Osteoblast (primary cell): ENCODE data around the gene SPRED2. TPM values are rescaled to one million over a fixed set of nuclear protein-coding genes. Genes with fewer than 3 reads are reported as not detected.
A peak's percentile ranks its signal among the peaks of the same experiment; 100 is the strongest.

ENCODE experiments used
- DNase-seq: peaks from one replicate; pipeline ENCODE4 v3.0.0; 2011; ENCODE audit warnings: low spot score, mixed read lengths; ENCODE audit not compliant: insufficient read length; ENCODE audit errors: missing footprints
- H2AFZ ChIP-seq: 2 replicates; pipeline ENCODE4 v1.6.0; 2011; ENCODE audit warnings: mild to moderate bottlenecking, low read length
- H3K27ac ChIP-seq: 2 replicates; pipeline ENCODE4 v1.5.1; 2011; ENCODE audit warnings: mild to moderate bottlenecking, low read depth, low read length, moderate library complexity
- H3K27me3 ChIP-seq: 2 replicates; pipeline ENCODE4 v1.6.0; 2012; ENCODE audit warnings: mild to moderate bottlenecking, control low read depth, inconsistent platforms, low read length, moderate library complexity; ENCODE audit not compliant: insufficient read depth
- H3K36me3 ChIP-seq: 2 replicates; pipeline ENCODE4 v1.5.1; 2011; ENCODE audit warnings: mild to moderate bottlenecking, low read length, control low read depth, moderate library complexity; ENCODE audit not compliant: insufficient read depth
- H3K4me1 ChIP-seq: 2 replicates; pipeline ENCODE4 v1.5.1; 2011; ENCODE audit warnings: mild to moderate bottlenecking, low read length, control low read depth, moderate library complexity; ENCODE audit not compliant: insufficient read depth
- H3K4me2 ChIP-seq: 2 replicates; pipeline ENCODE4 v1.6.0; 2011; ENCODE audit warnings: mild to moderate bottlenecking, low read length; ENCODE audit not compliant: insufficient read depth
- H3K4me3 ChIP-seq: fragments of 200-600 bp; sonication (generic); 3 replicates; pipeline ENCODE4 v1.5.1; 2012; ENCODE audit warnings: mild to moderate bottlenecking, low read length, inconsistent platforms; ENCODE audit not compliant: insufficient read depth
- H3K79me2 ChIP-seq: 2 replicates; pipeline ENCODE4 v1.6.0; 2012; ENCODE audit warnings: mild to moderate bottlenecking, low read length, control low read depth, inconsistent platforms; ENCODE audit not compliant: insufficient read depth
- H3K9me3 ChIP-seq: 2 replicates; pipeline ENCODE4 v1.5.1; 2011; ENCODE audit warnings: low read depth, low read length, control low read depth
- H4K20me1 ChIP-seq: 2 replicates; pipeline ENCODE4 v1.6.0; 2012; ENCODE audit warnings: mild to moderate bottlenecking, low read length, control low read depth; ENCODE audit not compliant: insufficient read depth
- CTCF ChIP-seq: IDR thresholded peaks from 2 replicates; pipeline ENCODE4 v1.5.1; 2011; ENCODE audit warnings: mild to moderate bottlenecking, low read depth, low read length, moderate library complexity; ENCODE audit errors: extremely low read depth
- total RNA-seq: library from RNA; depleted of rRNA; stranded (reverse); fragments of >200 nt; gene quantifications from 2 replicates; pipeline ENCODE4 v1.2.3, GENCODE V29; 2012

Gene SPRED2
- total RNA-seq, 1 donor, result 17.4 TPM

DNA sequence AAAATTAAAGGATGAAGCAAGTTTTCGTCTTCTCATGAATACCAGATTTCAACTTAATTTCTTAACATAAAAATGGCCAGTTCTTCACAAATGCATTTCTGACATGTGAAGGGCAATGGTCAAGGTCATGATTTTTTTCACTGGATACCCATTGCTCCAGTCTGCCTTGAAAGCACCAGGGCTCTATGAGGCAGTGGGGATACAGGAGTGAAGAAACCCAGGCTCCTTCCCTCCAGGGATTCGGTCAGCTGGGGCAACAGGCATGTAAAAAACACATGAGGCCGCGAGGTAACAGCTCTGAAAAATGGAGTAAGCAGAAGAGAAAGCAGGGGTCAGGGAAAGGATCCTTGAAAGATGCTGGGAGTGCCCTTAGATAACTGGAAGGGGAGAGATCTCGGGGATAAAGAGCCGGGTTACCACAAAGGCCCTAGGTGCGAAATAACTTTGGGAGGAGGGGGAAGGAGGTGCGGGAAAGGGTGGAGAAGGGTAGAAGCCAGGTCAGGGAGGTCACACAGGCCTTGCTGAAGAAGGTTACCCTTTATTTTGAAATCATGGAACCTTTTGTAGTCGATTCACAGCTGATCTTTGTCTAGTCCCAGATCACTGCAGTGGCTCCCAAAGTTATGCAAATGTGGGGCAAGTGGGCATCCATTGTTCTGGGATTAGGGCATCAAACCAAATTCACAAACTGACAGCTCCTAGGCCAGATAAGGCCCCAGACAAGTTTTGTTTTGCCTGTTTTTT is 5.2 kb upstream of the SPRED2 start:
- no peak for TF ChIP-seq CTCF
- no peaks in the 10 kb centered on the region for H3K27me3 ChIP-seq
- H3K4me2 ChIP-seq, result peak overlapping the region; percentile 89
- DNase-seq, result no peak
- peaks cover 14% of the 10 kb centered on the region for H3K4me1 ChIP-seq
- peak overlapping the region; percentile 93 for H3K27ac ChIP-seq
- no peak overlapping the region for H2AFZ ChIP-seq
- no peaks in the 10 kb centered on the region for H3K36me3 ChIP-seq
- H3K79me2 ChIP-seq, result peaks cover 6% of the 10 kb centered on the region
- H3K4me3 ChIP-seq, result no peak overlapping the region
- H3K9me3 ChIP-seq, result no peaks in the 10 kb centered on the region
- H4K20me1 ChIP-seq, result no peaks in the 10 kb centered on the region

DNA sequence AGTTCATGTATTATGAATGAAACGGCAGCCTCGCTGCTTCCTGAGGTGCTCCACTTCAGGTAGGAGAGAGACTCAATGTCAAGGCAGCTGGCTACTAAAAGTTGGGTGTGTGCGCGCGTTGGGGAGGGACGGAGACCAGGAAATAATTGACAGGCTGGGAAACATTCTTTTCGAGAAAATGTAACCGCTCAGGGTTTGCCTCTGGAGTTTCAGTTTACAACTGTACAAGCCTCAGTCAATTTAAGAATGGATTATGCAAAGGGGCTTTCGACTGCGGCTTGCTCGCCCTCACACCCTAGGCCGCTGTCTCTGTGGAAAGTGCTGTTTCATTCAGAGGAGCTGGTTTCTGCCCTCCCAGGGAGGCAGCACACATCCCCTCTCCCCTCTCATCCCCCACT is 4.4 kb upstream of the SPRED2 start:
- no peak for DNase-seq
- Histone ChIP-seq H2AFZ (peak overlapping the region; percentile 91), H3K27ac (peak overlapping the region; percentile 93), H3K4me3 (peak overlapping the region; percentile 79), H3K36me3 (no peaks in the 10 kb centered on the region), H3K4me2 (peak overlapping the region; percentile 89), H3K79me2 (peaks cover 9% of the 10 kb centered on the region), H3K4me1 (peaks cover 14% of the 10 kb centered on the region), H3K27me3 (no peaks in the 10 kb centered on the region), H3K9me3 (no peaks in the 10 kb centered on the region), H4K20me1 (no peaks in the 10 kb centered on the region)
- no peak for TF ChIP-seq CTCF

- Histone ChIP-seq H3K36me3 (no peaks in the 10 kb centered on the region), H3K27ac (peak overlapping the region; percentile 93), H3K4me3 (peak overlapping the region; percentile 79), H3K4me2 (peak overlapping the region; percentile 89), H2AFZ (peak overlapping the region; percentile 91), H3K27me3 (no peaks in the 10 kb centered on the region), H3K9me3 (no peaks in the 10 kb centered on the region), H3K4me1 (peaks cover 14% of the 10 kb centered on the region), H3K79me2 (peaks cover 14% of the 10 kb centered on the region), H4K20me1 (no peaks in the 10 kb centered on the region)
- DNase-seq, result peak; percentile 99
- TF ChIP-seq CTCF, result no peak
These were observed 3.9 kb upstream of the SPRED2 start for GRCh38 chr2:65436169-65436823.

DNA sequence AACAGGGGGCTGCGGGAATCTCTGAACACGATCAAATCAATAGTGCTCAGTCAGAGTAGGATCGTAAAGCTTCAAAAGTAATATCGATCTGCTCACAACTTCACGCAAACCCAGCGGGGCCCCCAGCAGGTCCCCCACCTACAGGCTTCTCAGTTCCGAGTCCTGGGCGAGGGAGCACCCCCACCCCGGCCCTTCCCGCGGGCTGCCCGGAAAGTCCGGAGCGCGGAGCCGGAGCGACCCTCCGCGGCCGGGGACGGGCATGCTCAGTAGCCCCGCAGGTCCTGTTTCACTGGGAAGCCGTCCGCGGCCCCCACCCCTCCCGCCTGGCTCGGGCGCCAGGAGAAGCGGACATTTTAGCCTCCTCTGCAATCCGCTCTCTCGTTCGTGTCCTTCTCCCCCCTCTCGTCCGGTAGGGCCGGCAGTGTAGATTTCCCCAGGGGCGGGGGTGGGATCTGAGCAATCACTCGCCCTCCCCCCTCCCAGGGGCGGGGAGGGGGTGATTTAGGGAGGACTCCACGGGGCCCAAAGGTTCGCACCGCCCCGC is 3.3 kb upstream of the SPRED2 start:
- peaks cover 14% of the 10 kb centered on the region for H3K4me1 ChIP-seq
- peak overlapping the region; percentile 89 for H3K4me2 ChIP-seq
- no peaks in the 10 kb centered on the region for H3K9me3 ChIP-seq
- H4K20me1 ChIP-seq, result peaks cover 2% of the 10 kb centered on the region
- peak overlapping the region; percentile 93 for H3K27ac ChIP-seq
- no peaks in the 10 kb centered on the region for H3K27me3 ChIP-seq
- peak overlapping the region; percentile 86 for H2AFZ ChIP-seq
- no peak for TF ChIP-seq CTCF
- H3K4me3 ChIP-seq, result peak overlapping the region; percentile 79
- DNase-seq, result peak; percentile 99
- peaks cover 20% of the 10 kb centered on the region for H3K79me2 ChIP-seq
- H3K36me3 ChIP-seq, result no peaks in the 10 kb centered on the region
